Effector CD8-positive, alpha-beta T cell (primary cell): Measurements from ENCODE around the gene TEX35.

Experiments
- DNase-seq: peaks from one replicate; lab custom pipeline; 2025; lab: John Stamatoyannopoulos, UW
- total RNA-seq, 4 experiments: gene quantifications; one replicate each; lab custom pipeline; 2026; lab: John Stamatoyannopoulos, UW

The TEX35 gene
- total RNA-seq, result 0 to 0.27 (median 0) reads per million in 4 experiments

DNA sequence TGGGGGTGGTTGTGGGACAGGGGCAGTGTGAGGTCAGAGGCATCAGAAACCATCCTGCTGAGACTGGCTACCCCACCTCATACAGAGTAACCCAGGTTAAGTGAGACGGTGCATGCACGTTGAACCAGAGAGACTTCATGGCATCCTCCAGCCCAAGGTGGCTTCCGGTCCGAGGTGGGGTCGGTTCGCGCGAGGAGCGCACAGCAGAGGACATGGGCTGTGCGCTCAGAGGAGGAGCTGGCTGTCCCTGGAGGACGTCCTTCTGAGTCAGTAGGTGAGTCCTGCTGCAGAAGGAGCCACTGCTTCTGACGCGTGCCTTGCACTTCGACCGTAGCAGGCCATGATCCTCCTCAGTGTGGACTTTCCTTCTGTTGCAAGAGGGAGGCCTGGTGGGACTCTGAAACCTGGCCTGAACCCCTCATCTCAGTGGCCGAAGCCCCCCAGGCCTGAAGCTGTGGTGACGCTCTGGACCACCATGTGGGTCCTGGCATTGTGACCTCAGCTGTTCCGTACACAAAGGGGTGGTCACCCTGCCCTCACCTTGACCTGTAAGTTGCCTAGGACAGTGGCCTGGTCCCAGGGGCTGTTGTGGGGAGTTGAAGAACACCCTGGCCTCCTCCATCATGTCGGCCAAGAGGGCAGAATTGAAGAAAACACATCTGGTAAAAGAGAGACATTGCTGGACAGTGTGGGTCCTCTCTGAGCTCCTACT, at the start of gene TEX35:
Gene TEX35, plus strand, starts transcription at position 544 of the 712 bp plus-strand sequence. Its CDS starts 80 bp downstream, at position 624.
- no peak for DNase-seq

DNA sequence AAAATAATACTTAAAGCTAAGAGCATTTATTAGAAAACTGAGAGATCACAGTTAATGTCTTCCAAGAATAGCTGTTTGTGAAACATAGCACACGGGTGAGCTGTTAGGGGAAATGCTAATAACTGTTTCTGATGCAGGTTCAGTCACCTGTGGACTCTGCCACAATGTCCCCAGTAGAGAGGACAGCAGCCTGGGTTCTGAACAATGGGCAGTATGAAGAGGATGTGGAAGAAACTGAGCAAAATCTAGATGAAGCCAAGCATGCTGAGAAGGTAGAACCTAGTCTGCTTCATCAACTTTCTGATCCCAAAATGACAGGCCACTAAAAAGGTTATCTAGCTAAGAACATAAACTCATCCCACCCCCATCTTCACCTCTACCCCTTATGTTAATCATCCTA, 48.8 kb upstream of the TEX35 start:
- DNase-seq, result no peak

DNA sequence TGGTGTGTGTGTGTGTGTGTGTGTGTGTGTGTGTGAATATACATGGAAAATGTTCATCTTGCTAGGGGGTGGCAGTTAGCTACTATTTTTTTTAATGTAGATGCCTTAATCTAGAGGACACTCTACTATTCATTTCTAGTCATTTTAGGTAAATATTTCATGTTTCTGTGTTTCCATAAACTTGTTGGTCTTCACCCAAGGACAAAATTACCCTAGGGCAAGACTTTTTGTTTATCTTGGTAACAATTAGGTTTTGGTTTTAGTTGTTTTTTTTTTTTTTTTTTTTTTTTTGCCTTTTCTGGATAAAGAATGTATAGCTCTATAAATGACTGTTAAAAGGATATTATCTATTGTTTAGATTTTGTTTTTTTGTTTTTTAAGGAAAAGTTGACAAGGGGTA, 48.3 kb upstream of the TEX35 start:
- no peak for DNase-seq

DNA sequence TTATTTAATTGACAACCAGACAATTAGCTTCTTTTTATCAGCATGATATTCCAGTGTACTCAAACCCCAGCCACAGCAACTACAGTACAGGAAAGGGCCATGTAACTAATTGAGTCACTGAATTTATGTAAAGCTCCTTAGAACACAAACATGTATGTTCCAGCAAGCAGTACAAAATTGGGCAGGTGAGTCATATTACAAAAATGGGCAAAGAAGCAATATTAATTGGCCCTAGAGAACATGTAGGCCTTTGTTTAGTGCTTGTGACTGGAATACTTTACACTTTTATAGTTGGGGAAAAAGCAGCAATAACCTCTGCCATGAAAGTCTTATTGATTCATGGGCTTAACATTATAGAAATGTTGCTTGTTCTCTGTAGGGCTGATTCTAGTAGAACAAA, 47.9 kb upstream of the TEX35 start:
- DNase-seq, result no peak

DNA sequence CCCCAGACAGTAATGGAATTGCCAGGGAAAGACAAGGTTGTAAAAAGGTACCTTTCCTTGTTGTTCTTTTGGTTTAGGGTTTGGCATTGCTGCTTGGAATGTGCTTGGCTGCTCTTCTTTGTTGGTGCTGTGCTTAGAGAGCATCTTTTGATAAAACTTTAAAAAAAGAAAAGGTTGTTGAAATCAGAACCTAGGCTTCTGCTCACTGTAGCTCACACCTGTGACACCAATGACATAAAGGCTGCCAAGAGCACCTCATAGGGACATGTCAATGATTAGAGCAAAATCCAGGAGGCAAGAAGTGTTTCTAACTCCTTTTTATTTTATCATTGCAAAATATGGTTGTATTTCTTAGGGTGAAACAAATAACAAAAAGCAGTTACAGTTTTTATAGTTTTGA, 45.1 kb upstream of the TEX35 start:
- DNase-seq, result no peak

DNA sequence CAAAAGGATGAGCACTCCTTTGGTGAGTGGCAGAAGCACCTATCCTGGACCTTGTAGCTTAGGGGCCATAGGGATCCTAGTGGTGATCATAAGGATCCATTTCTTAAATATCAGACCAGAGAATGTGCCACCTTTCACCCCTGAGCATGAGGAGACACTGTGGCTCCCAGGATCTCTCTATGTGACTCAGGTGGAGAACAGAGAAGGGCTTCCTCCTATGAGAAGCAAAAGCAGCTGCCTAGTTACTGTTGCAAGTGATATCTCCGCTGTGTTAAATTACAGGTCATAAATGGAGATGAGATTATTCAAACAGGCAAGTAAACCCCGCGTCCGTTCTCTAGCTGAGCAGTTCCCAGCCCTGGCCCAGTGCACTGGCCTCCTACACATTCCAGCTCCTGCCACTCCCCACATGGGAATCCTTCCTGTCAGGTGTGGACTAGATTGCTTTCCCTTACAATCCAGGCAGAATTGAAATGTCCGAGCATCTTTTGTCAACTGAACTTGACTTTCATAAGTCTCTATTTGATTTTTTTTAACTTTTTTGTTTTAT, 42.4 kb upstream of the TEX35 start:
- DNase-seq, result no peak

DNA sequence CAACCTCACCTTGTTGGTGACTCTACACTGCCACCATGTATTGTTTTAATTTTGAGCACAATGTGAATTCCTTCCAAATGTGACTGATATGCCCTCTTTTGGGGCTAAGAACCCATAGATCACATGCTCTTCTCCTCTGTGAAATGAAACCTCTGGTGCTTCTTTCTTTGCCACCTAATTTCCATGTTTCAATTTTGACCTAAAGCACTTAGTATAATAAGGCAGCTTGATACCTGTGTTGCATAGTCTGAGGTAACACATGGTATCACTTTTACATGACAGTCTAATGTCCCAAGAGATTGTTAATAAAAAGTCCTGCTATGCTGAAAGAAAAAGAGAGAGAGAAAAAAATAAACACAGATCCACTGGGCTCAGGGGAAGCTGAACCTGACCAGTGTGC, 40.4 kb upstream of the TEX35 start:
- no peak for DNase-seq

DNA sequence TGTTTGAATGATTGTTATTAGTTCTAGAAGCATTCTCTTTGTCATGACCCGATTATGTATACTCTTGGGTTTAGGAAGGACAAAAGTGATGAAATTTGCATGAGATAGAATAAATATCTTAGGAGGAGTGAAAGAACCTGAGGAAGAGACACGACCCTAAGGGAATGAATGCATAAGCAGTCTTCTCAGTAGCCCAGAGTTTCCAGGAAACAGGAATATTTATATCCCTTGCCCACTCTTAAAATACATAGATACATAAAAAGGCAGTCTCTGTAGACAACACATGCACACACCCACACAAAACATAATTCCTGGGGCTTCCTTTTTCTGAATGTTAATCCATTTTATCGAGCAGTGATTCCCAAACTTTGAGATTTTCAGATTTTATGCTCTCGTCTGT, 35.5 kb upstream of the TEX35 start:
- DNase-seq, result no peak

DNA sequence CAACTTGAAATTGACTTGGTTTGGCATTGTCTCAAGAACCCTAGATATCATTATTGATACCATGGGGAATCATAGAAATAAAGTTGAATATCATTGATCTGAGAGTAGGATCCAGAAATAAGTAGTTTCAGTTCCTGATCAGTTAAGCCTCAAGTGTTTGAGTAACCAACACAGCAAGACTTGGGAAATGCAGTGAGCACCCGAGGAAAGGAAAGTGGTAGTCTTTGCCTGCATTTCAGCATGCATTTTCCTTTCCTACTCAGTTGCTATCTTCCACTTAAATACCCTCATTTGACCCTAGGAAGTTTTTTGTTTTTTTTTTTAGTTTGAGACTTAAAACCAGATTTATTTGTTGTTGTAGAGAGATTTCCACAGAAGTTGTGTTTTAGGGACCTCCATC, 35.1 kb upstream of the TEX35 start:
- no peak for DNase-seq

DNA sequence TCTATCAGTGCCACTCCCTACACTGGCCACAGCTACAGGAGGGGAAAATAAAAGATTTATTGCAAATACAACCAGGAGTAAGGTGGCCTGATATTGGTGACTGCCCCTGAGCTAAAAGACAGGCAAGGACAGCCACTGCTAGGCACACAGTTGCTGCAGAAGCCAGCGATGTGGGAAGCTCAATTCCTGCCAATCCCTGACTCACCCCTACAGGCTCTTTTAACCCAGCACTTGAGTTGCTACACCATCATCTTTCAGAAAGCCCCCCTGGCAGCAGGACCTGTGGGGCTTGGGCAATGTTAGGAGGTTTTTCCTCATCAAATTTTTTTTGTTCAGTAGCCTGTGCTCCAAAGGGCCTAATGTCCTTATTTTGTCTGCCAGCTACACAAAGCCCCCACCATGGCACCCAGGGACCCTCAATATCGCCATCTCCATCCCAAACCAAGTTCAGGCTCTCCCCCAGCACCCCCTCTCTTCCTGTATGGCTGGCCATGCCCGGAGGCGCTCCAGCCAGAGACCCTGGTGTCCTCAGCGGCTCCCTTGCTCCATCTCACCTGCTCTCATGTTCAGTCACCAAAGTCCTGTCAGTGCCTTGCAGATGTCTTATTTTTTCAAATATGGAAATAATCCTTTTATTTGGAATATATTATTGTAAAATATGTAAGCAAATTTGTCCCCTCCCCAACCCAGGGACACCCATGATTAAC, 29.5 kb upstream of the TEX35 start:
- DNase-seq, result no peak

DNA sequence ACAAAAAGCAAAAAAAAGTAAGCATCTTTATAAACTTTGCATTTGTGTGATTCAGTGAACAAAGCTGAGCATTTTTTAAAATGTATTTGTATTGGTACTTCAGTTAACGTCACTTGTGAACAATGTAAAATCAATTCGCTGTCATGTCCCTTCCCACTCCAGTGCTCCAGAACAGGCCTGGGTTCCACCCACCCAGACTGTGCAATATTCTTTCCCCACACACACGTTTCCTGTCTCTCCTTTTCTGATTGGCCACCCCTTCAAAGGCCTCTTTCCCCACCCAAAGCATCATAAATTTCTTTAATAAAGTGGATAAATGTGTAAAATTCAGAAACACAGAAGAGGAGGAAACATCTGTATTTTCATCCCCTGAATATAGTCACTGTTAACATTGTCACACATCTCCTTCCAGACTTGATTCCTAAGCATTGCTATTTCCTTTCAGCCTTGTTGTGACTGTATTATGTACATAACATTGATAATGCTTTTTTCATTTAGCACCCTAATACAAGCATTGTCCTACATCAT, 28.1 kb upstream of the TEX35 start:
- DNase-seq, result no peak

DNA sequence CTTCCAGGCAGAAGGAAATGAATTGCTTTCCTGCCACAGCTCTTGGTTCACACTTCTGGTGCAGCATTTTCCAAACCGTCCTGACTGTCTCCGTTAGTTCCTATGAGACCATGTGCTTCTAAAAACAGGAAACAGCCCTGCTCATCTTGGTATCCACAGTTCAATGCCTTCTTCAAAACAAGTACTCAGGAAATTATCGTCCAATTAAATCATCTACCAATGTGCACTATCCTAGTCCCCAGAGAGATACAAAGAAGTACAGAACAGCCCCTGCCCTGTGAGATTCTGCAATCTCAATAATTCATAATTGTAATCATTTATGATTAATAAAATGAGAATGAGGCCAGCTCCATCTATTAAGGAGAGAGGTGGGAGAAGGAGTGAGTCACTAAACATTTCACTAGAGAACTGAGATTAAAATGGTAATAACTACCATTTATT, 27.3 kb upstream of the TEX35 start:
- DNase-seq, result no peak

DNA sequence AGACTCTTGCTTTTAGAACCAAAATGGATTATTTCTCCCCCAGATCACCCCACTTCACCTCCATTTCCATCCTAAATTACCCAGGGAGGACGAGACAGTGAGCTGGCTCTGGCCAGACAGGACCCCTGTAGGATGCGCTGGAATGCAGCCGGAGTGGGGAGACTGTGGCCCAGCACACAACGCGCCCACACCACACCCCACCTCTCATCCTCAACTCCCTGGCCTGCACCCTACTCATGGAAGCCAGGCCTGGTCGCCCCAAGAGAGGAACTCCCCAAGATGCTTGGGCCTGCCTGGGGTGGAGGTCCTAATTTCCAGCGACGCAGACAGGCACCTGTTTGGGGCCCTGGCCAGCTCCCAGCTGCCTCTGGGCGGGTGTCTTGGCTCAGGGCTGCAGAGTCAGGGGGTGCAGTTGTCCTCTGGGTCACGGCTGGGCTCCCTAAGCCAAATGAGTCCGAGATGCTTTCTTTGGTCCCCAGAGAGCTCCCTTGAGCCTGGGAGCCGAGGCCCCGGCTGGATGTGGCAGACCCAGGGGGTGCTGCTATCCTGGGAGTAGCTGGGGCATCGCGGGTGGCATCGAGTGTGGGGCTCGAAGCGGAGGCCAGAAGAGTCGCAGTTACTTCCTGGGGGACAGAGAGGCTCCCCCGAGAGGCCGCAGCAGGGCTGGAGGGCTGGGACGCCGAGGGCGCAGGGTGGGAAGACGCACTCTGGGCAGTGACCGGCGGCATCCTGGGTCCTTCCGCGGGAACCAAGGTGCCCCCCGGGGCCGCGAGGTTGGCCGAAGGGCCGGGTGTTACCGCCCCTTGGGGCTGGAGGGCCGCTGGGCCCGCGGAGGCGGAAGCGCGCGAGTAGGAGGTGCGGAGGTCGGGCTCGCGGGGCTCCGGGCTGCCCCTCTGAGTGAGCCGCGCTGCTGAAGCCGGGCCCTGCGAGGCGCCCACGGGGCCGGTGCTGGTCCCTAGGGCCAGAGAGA, 26.5 kb upstream of the TEX35 start:
- DNase-seq, result no peak

DNA sequence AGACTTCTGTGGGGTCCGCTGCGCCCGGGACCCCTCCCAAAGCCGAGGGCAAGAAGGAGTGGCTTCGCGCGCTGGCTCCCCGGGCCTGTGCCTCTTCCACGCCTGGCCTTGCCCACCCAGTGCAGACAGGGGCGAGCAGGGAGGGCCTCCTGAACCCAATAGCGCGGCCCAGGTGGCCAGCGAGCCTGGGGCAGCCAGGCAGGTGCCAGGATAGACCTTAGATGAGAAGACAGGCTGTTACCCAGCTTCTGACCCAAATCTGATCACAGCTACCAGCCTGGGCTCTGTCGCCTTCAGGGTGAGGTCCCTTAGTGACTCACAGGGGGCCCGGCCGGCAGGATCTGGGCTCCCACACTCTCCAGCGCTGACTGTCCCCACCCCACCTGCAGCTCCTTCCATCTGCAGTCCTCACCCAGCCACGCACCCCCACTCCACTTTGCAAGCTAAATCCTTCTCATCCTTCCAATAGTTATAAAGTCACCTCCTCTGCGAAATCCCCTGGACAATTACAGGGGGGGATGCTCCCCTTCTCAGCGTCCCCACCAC, 25.8 kb upstream of the TEX35 start:
- no peak for DNase-seq

DNA sequence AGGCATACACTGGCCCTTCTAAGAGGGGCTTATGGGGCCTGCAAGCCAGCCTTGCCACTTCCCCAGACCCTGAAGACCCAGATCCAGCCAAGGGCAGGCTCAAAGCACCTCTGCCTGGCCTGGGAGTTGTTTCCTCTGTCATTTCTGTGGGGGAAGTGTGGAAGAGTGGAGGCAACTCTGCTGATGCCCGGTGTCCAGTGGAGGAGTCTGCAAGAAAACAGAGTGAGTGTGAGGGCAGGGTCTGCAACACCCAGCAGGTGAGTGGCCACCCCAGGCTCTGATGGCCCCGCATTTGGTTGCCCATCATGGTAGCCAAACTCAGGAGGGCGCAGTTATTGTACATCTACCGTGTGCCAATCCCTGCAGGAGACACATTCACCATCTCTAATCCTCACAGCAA, 24.5 kb upstream of the TEX35 start:
- DNase-seq, result no peak

DNA sequence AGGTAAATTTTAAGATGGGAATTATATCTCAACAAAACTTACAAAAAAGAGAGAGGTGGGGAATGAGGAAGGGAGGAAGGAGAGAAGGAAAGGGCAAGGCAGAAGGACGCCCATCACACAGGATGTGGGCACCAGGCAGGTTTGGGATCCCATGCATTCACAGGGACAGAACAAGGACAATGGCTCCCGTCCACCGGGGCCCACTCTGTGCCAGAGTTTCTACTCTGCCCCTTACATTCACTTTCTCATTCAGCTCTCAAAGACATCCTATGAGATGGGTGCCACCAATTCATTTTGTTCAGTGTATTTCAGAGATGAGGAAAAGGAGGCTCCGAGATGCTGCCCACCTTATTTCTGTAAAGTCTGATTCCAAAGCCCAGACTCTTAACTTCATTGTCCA, 23.5 kb upstream of the TEX35 start:
- no peak for DNase-seq

DNA sequence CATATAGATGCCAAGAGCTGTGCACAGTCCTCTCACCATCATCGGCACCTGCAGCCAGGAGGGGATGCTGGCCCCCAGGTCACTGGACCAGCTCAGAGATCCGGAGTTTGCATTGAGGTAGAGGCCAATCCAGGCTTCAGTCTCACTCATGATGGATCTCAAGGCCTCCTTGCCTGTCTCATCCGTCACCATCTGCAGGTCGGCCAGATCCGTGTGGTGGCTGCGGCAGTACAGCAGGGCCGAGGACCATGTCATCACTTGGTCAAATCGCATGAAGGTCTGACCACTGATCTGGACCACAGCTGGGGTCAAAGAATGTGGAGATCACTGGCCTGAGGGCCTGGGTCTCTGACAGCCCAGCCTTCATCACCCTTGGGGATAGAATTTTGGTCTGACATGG, 22.8 kb upstream of the TEX35 start:
- no peak for DNase-seq

DNA sequence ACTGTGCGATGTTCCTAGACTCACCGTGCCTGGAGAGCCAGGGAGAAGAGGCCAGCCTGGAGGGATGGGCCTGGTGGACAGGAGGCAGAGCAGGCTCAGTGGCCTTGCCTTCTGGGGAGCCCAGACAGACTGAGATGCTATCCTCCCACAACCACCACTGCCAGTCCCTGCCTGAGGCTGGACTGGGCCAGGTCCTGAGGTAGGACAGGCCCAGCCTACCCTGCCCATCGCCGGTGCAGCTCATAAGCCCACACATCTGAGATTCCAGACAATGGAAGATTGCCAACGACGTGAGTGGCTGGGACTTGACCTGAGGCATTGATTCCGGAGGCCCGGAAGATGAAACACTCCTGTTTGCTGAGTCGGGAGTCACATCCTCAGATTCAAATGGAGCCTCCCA, 21.9 kb upstream of the TEX35 start:
- no peak for DNase-seq

DNA sequence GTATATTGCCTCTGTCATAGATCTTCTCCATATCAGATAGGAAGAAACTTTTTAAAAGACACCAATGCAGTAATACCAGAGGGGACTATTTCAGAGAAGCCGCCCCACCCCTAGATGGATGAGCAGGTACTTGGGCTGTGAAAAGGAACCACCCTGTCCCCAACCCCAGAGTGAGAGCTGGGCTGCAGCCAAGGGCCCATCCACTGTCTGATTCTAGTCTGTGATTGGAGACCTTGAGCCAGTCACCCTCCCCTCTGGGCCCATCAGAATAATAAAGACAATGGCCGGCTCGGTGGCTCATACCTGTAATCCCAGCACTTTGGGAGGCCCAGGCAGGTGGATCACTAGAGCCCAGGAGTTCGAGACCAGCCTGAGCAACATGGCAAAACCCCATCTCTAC, 21.2 kb upstream of the TEX35 start:
- no peak for DNase-seq

DNA sequence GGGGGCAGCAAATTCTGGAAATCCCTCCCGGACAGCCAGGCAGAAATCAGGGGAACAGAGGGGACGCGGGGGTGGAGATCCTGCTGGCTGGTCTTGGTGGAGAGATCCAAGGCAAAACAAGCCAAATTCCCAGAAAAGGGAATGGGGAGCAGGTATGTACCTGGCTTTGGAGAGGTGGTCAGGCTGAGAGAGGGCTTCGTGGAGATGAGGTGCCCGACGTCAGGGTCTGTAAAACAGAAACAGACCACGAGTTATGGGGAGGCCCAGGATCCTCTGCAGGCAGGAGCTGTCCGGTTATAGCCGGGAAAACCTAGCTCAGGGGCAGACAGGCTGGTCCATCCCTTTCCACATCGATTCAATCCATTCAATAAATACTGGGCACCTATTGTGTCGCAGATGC, 20.6 kb upstream of the TEX35 start:
- no peak for DNase-seq

DNA sequence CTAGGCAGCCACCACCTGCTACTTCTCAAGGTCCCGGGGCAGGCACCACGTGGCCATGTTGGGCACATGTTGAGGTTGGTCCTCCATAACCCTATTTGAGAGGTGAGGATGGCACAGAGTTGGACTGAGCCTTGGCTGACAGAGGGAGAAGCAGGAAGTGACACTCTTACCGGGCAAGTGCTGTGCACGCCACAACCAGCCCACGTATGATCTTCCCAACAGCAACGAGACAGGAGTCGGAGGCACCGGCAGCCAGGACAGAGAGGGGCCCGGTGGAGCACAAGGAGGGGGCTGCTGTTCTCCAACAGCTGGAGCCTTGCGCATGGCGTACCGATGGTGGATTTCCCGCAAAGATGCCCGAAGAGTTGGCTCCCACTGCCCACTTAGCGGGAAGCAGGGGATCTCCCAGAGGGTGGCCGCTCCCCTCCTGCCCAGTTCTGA, 19.6 kb upstream of the TEX35 start:
- DNase-seq, result no peak

DNA sequence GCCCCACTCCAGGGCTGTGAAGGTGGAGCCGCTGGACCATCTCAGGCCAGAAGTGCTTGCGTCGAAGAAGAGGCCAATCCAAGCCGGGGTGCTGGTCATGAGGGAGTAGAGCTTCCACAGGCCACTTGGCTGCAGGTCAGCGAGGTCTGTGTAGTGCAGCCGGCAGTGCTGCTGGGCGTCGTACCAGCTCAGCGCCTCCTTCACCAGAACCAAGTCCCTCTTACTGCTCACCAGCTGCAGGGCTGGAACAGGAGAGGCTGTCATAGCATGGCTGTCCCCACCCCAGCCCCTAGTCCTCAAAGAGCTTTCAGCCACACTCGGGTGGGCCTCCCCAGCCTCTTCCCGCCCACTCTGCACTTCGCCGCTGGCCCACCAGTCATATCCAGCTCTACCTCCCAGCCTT, 18.3 kb upstream of the TEX35 start:
- no peak for DNase-seq
